NCI-H2081 (cell line): ENCODE measurements around the gene INS.
"Not testable (repeated sequence)": the region's sequence is repeated elsewhere in the genome, so short reads cannot be mapped to it uniquely, and the experiment has no call there.

Experiments
- DNase-seq, 2 experiments: peaks; one replicate each; lab custom pipeline; 2025; lab: John Stamatoyannopoulos, UW

The INS gene

DNA sequence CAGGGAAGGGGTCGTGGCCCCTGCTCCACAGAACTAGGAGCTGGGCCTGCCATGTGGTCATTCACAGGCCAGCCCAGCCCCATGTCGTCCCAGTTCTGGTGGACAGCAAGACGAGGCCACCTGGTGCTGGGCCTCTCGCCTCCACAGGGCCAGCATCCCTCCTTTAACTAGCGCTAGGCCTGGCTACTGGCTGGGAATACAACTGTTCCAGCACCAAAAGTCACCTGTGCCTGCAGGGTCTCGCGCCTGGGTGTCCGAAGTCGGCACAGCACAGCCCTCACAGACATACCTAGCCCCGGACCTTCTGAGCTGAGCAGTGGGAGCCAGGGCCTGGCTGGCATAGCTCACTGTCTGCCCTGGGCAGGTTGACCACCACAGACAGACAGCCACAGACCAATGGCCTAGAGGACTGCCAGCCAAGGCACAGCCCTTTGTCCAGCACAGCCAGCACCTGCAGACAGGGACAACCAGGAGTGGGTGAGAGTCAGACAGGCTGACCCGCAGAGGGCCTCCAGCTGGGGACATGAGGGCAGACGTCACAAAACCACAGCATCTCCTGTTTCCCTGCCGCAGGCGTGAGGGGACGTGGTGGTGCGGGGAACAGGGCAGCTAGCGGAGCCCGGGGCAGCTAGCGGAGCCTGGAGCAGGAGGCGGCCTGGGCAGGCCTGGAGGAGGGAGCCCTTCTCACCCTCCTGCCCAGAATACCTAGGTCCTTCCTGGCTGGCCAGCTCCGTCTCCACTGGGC is 37.8 kb upstream of the INS start:
- no peak for DNase-seq

DNA sequence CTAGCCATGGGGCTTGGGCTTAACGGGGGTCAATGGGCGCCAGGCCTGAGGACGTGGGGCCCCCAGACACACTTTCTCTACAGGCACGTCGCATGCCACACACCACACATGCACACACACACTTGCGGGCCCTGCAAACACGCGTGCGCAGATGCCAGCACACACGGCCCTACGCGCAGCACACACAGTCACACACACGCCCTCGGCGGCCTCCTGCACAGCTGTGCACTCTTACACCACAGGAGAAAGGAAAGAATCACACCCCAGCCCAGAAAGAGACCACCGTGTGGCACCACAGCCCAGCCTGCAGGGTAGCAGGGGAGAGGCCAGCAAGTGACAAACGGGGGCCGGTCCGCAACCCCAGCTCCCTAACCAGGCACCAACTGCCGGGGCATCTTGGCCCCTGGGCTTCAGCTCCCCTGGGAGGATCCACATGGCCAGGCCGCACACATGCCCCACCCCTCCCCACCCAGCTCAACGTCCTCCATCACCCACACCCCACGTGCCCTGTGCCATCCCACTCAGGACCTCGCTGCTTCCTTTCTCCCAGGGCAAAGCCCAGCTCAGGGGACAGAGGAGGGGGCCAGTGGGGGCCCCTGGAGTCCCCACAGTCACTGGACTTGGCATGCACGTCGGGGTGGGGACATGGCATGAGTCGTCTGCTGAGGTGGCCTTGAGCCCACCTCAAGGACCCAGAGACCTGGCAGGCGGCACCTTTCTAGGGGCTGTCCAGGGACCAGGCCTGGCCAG is 36.9 kb upstream of the INS start:
- DNase-seq = no peak

DNA sequence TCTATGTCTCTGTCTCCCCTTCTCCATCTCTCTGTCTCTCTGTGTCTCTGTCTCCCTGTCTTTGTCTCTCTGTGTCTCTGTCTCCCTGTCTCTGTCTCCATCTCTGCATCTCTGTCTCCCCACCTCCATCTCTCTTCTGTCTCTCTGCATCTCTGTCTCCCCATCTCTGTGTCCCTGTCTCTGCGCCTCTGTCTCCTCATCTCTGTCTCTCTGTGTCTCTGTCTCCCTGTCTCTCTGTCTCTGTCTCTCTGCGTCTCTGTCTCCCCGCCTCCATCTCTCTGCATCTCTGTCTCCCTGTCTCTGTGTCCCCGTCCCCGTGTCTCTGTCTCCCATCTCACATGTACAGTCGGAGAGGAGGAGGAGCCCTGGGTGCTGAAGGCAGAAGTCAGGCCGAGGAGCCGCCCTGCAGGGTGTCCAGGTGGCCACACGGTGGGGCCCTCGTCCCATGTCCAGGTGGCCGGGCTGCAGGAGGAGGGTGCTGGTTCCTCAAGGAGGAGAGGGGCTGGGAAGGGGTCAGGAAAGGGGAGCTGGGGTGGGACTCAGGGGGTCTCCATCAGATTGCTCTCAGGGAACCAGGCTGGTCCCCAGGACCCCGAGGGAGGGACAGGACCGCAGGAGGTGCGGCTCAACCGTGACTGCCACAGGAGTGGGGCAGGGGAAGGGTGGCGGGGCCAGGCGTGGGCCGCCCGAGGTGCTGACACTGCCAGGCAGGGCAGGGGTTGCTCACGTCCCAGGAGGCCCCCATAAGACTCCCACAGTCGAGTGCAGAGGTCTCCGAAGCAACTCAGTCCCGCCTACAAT is 36.2 kb upstream of the INS start:
- DNase-seq = peak; percentile 66 to 75

DNA sequence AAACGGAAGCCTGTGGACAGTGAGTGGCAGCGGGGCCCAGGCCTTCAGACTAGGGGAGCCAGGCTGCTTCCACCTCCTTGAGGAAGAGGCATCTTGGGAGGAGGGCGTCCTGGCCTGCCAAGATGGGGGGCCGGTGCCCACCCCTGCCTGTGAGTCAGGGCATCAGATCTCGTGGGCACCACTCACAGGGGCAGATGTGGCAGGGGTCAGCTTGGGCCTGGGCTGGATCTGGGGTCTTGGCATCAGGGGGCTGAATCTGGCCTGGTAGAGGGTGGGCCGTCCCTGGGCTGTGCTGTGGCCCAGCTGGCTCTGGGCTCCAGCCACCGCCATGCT is 34.7 kb upstream of the INS start:
- DNase-seq = no peak

DNA sequence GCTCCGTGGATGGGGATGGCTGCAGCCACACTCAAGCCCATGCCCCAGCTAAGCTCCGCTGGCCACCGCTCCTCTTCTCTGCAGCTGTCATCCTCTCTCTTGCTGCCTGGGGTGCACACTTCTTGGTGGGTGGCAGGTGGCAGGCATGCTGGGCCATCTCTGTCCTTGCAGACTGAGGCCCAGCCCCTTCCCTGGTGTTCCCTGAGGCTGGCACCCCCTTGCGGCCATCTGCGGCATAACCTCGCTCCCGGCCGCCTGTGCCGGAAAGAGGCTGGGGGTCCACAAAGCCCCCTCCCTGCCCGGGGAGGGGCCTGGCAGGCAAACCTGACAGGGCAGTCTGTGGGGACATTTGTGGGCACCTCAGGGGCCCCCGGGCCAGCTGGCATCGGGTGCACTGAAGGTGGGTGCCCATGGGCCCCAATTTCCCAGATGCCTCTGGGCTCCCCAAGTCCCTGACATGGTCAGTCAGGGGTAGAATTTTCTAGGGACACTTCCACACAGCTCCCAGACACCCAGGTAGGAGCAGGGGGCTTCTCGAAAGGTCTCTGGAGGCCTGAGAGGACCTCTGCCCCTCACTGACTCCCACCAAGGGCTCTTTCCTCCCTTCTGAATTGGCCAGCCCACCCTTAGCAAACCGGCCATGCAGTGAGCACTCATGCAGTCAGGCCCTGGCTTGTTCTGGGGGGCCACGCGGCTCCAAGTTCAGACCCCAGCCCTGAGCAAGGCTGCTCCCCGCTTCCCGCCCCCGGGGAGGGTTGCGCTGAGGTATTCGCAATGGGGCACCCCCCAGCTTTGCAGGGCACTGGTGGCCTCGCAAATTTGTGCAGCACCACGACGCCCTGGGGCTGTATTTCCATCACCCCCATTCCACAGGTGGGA is 34.1 kb upstream of the INS start:
- DNase-seq = peak; percentile 47 to 49

DNA sequence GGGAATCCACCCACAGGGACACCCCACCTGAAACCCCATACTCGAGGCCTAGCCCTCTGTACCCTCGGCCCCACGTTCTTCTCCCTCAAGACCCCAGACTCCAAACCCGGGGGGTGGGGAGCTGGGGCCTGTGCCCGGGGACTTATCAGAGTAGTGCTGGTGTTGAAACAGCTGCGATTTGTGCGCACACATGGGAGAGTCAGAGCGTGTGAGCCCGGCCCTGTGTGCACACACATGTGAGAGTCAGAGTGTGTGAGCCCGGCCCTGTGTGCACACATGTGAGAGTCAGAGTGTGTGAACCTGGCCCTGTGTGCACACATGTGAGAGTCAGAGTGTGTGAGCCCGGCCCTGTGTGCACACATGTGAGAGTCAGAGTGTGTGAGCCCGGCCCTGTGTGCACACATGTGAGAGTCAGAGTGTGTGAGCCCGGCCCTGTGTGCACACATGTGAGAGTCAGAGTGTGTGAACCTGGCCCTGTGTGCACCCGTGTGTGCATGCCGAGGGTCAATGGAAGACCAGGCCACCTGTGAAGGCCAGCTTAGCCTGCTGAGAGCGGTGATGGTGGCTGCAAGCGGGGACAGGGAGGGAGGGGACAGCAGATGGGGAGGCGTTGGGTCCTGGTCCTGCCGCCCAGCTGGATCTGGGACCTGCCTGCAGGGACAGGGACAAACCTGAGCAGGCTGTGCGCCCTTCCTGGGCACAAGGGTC is 33.0 kb upstream of the INS start:
- not testable (repeated sequence) for DNase-seq

DNA sequence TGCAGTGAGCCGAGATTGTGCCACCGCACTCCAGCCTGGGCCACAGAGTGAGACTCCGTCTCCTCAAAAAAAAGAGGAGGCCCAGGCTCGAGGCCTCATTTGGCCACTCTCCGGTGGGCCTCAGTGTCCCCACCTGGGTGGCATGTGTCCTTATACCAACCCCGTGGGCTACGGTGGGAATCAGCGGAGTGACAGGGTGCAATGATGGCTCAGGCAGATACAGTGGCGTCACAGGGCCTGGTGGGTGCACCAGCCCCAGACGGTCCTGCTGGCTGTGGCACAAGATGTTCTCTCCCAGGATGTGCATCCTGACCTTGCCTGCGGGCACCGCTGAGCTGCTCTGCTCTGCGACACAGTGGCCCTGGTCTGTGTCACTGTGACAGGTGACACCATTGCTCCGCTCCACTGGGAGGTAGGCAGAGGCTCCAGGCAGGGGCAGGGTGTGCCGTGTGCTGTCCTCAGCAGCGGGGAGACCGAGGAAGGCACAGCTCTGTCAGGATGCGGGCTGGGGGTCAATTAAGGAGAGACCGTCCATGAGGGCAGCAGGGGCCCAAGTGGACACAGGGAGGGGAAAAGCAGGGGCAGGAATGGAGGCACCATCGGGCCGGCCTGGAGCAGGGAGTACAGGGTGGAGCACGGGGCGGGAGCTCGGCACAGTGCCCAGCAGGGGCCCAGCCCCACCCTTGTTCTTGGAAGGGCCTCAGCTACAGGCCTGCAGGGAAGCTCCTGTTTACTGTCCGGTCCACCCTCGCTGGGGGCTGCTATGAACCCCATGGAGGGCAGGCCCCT is 32.3 kb upstream of the INS start:
- no peak for DNase-seq

DNA sequence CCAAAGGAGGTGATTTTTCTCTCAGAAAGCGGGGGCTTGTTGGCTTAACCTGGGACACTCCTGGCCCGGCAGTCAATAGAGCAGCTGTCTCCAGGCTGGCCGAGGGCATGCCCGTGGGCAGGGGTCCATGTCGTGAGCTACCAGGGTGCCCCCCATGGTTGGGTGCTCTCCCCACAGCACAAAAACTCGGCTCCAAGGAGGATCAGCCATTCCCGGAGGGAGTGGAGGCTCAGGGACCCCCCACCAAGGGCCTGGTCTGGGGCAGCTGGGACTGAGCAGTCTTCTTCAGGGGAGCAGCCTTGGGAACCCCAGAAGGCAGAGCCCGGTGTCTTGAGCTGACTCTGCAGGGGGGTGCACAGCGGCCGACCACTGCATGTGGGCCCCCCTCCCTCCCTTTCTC is 31.4 kb upstream of the INS start:
- no peak for DNase-seq

DNA sequence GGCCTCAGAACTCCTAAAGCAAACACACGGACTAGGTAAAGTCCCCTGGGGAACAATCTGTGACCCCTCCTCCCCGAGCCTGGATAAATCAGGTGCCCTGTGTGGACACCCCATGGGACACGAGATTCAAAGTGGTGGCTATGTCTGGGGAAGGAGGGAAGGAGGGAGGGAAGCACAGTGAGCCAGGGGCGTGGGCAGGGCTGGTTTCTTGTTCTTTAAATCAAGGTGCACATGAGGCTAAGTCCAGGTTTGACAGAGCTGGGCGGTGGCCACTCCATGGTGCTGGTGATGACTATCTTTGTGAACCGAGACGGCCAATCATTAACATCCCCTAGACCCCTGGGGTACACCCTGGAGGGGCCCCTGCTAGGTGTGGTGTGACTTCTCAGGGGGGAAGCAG is 30.9 kb upstream of the INS start:
- no peak for DNase-seq

DNA sequence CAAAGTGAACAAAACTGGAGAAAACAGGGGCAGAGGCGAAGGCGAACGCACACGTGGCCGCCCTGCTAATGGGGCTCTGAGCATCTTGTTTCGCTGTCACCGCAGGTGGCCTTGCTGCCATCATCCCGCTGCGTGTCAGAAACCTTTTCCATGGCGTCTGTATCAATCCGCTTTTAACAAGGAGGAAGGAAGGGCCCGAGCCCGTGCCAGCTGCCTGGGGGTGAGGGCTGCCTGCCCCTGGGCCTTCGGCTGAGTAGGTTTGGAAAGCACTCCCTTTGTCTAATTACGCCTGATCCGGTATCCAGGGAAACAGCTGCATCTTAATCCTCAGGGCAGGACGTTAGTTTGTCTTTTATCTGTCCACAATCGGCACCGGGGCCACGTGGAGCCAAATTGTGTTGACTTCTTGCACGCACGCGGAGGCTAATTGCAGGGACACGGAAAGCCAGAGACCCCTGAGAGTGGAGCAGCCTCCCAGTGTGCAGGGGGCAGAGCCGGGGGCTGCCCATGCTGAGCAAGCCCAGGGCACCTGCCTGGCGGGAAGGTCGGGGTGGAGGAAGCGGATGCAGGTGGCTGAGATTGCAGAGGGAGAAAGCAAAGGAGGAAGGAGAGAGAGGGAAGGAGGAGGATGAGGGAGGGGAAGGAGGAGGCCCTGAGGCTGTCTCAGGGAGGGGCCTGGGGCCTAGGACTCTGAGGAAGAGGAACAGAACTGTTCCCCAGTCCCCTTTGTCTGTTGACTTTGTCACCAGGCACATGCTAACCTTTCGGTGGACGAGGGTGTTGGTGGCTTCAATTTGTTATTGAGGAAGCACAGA is 29.9 kb upstream of the INS start:
- peak; percentile 65 to 88 for DNase-seq

DNA sequence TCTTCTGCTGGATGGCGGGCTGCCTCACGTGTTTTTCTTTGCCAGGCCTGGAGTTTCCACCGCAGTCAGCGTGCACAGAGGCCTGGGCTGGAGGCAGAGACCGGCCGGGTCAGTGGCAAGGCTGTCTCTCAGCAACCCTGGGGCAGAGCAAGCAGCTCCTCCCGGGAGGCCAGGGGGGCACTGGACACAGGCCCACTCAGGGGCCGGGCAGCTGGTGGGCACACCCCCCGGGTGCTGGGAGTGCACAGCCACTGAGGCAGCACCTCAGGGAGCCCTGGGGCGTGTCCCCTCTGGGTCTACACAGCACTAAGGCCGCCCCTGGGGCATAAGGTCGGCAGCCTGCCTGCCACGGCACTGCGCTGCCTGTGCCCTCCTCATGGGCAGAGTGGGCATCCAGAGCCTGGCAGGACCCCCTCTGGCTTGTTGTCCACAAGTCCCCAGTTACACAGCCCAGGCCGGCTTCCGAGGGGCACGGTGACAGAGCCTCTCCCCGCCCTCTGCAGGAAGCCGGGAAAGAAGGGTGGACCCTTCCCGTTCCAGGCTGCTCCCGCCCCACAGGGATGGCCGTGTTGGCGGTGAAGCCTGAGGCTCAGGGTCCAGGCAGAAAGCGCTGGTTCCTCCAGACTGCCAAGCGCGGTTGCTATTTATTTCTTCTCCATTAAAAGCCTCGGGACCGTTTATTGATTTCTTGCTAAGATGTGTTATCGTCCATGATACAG is 29.1 kb upstream of the INS start:
- peak in 1 of 2 experiments; percentile 49 for DNase-seq

DNA sequence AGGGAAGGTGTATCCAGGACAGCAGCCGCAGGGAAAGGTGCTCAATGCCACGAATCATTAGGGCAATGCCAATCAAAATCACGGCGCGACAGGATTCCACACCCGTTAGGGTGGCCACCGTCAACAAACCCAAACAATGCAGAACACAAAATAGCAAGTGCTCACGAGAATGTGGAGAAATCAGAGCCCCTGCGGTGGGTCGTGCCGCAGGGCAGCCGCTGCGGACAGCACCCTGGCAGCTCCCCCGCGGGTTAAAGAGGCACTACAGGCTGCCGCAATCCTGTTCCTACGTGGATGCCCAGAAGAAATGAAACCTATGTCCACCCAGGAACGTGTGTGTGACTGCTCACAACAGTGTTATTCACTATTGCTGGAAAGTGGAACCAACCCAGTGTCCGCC is 27.7 kb upstream of the INS start:
- DNase-seq = no peak

DNA sequence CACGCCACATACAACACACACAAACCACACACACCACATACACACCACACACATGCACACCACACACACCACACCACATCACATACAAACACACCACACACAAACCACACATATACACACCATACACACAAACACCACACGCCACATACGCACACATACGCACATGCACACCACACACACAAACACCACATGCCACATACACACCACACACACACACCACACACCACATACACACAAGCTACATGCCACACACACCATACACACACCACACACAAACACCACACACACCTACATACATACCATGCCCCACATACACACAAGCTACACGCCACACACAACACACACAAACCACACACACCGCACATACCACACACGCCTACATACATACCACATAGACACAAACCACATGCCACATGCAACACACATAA is 26.3 kb upstream of the INS start:
- no peak for DNase-seq

DNA sequence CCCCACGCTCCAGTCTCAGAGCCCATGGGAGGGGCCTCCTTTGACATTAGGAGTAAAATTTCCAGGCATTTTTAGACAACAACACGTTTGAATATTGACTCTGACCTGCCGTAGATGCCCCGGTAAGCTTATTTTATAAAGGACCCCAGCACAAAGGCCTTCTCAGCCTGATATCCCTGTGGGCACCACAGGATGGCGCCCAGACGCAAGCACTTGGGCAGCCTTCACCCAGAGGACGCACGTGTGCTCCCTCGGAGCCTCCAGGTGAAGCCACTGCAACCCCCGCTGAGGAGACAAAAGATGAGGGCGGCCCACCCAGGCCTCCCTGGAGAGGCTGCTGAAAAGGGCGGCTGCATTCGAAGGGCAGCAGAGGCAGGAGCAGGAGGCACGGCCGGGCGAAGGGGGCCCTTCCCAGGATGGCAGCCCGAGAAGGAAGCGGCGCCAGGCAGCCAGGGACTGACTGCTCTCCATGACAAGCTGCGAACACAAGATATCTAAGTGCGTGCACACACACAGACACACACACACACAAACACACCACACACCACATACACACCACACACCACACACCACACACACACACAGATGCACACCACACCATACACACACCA is 25.8 kb upstream of the INS start:
- peak; percentile 78 to 80 for DNase-seq

DNA sequence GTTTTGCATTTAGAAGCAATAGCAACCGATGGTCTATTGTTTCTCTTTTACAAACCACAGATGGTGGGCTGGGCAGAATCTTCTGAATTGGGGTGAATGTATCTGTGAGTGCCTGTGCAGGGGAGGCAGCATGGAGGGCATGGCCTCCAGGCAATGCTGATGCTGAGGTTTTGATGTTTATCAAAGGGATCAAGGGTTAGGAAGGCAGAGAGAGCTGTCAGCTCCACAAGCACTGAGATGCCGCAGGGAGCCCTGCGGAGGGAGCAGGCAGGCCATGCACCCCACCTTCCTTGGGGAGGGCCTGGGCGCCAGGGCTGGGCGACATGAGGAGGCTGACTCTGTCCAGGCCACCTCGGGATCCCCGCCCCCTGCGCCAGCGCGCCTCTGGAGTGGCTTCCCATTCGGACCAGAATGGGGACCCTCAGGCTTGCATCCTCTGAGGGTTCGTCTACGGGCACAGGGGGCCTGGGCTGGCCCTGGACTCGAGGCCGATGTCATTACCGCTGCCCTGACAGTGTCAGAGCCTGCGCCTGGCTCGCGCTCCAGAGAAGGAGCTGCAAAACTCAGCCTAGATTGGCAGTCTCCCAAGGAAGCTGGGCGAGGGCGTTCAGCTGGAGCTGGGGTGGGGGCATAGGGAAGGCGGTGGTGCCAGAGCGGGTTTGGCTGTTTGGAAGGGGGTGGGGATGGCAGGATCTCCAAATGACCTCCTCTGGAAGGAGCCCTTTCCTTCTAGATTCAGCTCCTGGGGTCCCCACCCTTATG is 24.5 kb upstream of the INS start:
- no peak for DNase-seq

DNA sequence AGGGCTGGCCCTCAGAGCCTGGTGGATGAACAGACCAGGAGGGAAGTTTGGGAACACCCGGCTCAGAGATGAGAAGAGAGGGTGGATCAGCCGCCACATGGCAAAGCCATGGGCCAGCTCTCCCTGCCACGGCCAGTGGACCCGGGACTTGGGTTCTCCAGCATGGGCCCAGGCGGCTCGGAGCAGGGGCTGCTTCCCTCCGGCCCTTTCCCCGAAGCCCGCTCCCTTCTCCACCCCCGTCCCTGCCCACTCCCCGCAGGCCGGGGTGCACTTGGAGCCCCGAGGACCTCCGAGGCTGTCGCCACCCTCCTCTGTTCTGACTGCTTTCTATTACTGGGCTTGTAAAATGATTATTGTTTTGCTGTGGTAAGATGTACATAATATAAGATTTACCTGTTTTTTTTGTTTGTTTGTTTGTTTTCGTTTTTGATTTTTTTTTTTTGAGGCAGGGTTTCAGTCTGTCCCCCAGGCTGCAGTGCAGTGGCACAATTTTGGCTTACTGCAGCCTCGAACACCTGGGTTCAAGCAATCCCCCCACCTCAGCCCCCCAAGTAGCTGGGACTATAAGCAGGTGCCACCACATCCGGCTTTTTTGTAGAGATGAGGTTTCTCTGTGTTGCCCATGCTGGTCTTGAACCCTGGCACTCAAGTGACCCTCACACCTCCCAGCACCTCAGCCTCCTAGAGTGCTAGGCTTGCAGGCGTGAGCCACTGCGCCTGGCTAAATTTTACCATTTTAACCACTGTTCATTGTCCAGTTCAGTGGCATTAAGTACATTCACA is 21.9 kb upstream of the INS start:
- no peak for DNase-seq

DNA sequence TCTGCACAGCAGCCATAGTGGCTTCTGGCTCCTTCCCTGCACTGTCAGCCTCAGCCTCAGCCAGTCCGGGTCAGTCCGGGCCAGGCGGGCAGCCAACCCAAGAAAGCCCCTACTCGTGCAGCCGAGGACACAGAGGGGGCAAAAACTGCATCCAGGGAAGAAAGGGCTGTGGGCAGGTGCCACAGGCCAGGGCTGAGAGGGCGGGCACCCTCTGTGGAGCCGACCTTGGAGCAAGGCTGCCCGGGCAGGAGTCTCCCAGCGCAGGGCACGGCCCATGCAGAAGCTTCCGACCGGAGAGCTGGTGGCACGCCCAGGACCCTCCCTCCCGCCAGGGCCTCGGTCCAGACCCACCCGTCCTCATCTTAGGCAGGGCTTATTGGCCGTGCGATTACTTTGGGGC is 21.1 kb upstream of the INS start:
- no peak for DNase-seq
